ENCODE data around the gene IL1RAPL1.

The IL1RAPL1 gene

DNA sequence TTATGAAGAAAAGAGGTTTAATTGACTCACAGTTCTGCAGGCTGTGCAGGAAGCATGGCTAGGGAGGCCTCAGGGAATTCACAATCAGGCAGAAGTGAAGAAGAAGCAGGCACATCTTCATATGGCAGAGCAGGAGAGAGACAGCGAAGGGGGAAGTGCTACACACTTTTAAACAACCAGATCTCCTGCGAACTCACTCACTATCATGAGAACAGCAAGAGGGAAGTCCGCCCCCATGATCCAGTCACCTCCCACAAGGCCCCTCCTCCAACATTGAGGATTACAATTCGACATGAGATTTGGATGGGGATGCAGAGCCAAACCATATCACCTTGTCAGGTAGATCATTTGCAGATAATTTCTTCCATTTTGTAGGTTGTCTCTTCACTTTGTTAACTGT, 1072.7 kb downstream of the IL1RAPL1 start:
- Histone ChIP-seq H3K36me3 (ENCODE audit: control insufficient read depth, insufficient read depth, low read length) (no peaks in the 10 kb centered on the region), H3K9me3 (ENCODE audit: control insufficient read depth, insufficient read depth, low read length) (no peaks in the 10 kb centered on the region), H3K4me1 (ENCODE audit: control insufficient read depth, insufficient read depth, low read length) (no peaks in the 10 kb centered on the region), H3K9ac (ENCODE audit: low read depth, low read length) (no peak overlapping the region), H3K27me3 (ENCODE audit: control insufficient read depth, insufficient read depth, low read length) (no peaks in the 10 kb centered on the region), H3K27ac (ENCODE audit: low read depth, low read length) (no peak overlapping the region), H3K4me3 (ENCODE audit: low read depth, low read length) (no peak overlapping the region)

DNA sequence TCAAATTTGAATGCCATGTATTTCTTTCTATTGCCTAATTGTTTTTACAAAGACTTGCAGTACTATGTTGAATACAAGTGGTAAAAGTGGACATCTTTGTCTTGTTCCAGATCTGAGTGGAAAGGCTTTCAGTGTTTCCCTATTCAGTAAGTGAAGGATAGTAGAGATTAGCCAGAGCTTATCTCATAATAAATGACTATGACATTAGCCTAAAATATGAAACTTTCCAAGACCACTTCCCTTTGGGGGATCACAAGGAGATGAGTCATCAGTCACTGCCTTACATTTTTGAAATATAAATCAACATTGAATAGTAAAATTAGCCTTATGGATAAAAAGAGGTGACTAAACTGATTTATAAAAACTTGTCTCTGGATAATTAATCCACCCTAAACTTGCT, 1074.0 kb downstream of the IL1RAPL1 start:
- Histone ChIP-seq H3K4me1 (ENCODE audit: control insufficient read depth, insufficient read depth, low read length) (no peaks in the 10 kb centered on the region), H3K27me3 (ENCODE audit: control insufficient read depth, insufficient read depth, low read length) (no peaks in the 10 kb centered on the region), H3K9ac (ENCODE audit: low read depth, low read length) (no peak overlapping the region), H3K27ac (ENCODE audit: low read depth, low read length) (no peak overlapping the region), H3K9me3 (ENCODE audit: control insufficient read depth, insufficient read depth, low read length) (no peaks in the 10 kb centered on the region), H3K4me3 (ENCODE audit: low read depth, low read length) (no peak overlapping the region), H3K36me3 (ENCODE audit: control insufficient read depth, insufficient read depth, low read length) (no peaks in the 10 kb centered on the region)

DNA sequence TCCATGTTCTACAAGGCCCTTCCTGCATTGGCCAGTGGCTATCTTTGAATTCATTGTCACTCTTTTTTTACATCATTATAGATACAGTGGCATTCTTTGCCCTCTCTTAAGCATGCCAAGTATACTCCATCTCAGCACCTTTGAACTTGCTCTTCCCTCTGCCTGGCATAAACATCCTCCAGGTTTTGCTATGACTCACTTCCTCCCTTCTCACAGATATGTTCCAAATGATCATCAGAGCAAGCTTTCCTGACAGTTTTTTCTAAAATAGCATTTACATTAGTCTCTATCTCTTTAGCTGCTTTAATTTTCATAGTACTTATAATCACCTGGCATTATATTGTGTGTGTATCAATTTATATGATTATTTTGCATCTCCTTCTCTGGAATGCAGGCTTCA, 1074.9 kb downstream of the IL1RAPL1 start:
- Histone ChIP-seq H3K4me3 (ENCODE audit: low read depth, low read length) (no peak overlapping the region), H3K4me1 (ENCODE audit: control insufficient read depth, insufficient read depth, low read length) (no peaks in the 10 kb centered on the region), H3K9me3 (ENCODE audit: control insufficient read depth, insufficient read depth, low read length) (no peaks in the 10 kb centered on the region), H3K27me3 (ENCODE audit: control insufficient read depth, insufficient read depth, low read length) (no peaks in the 10 kb centered on the region), H3K27ac (ENCODE audit: low read depth, low read length) (peak overlapping the region; percentile 42), H3K9ac (ENCODE audit: low read depth, low read length) (no peak overlapping the region), H3K36me3 (ENCODE audit: control insufficient read depth, insufficient read depth, low read length) (no peaks in the 10 kb centered on the region)

- H3K9me3 ChIP-seq (ENCODE audit: control insufficient read depth, insufficient read depth, low read length): no peaks in the 10 kb centered on the region
- no peak overlapping the region for H3K9ac ChIP-seq (ENCODE audit: low read depth, low read length)
- no peaks in the 10 kb centered on the region for H3K27me3 ChIP-seq (ENCODE audit: control insufficient read depth, insufficient read depth, low read length)
- H3K4me1 ChIP-seq (ENCODE audit: control insufficient read depth, insufficient read depth, low read length): no peaks in the 10 kb centered on the region
- no peaks in the 10 kb centered on the region for H3K36me3 ChIP-seq (ENCODE audit: control insufficient read depth, insufficient read depth, low read length)
- H3K4me3 ChIP-seq (ENCODE audit: low read depth, low read length): no peak overlapping the region
- peak overlapping the region; percentile 73 for H3K27ac ChIP-seq (ENCODE audit: low read depth, low read length)
Observed at GRCh38 chrX:29662759-29663503, 1075.7 kb downstream of the IL1RAPL1 start.

DNA sequence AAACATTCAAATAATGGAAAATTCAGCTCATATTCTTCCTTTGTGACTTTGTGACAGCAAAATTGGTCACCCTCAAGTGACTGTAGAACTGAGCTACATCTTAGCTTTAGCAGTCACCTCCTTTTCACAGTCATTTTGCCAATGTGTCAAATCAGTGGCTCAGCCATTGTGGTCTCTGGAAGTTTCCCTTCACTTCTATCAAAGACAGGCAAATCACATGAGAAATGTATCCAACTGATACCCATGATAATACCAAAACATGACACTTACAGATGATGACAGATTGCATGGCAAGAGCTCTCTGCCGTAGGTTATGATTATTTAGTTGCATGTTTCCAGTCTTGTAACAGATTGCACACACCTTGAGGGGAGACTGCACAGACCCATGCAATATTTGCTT, 1078.3 kb downstream of the IL1RAPL1 start:
- no peaks in the 10 kb centered on the region for H3K36me3 ChIP-seq (ENCODE audit: control insufficient read depth, insufficient read depth, low read length)
- H3K9me3 ChIP-seq (ENCODE audit: control insufficient read depth, insufficient read depth, low read length): no peaks in the 10 kb centered on the region
- H3K27ac ChIP-seq (ENCODE audit: low read depth, low read length): no peak overlapping the region

DNA sequence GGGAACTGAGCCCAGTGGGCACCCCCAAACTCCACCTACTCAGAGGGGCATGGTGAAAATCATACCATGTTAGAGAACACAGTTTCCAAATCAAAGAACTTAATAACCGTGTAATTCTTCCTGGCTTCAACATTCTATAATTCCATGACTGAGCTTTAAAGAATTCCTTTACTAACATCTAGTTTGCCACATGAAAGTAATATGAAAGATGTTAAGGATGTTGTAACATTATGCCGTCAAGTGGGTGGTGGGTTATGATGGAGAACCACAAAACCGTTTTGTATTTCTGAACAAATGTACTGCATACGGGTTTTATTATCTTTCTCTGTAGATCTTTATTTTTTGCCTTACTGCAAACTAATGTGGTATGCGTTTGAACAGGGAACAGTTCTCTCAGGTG, 1079.1 kb downstream of the IL1RAPL1 start:
- Histone ChIP-seq H3K27ac (ENCODE audit: low read depth, low read length) (no peak overlapping the region), H3K9ac (ENCODE audit: low read depth, low read length) (no peak overlapping the region), H3K4me3 (ENCODE audit: low read depth, low read length) (no peak overlapping the region), H3K9me3 (ENCODE audit: control insufficient read depth, insufficient read depth, low read length) (no peaks in the 10 kb centered on the region), H3K27me3 (ENCODE audit: control insufficient read depth, insufficient read depth, low read length) (no peaks in the 10 kb centered on the region), H3K36me3 (ENCODE audit: control insufficient read depth, insufficient read depth, low read length) (no peaks in the 10 kb centered on the region), H3K4me1 (ENCODE audit: control insufficient read depth, insufficient read depth, low read length) (no peaks in the 10 kb centered on the region)

More for the DNA sequence above, 1078.3 kb downstream of the IL1RAPL1 start:
- Histone ChIP-seq H3K27me3 (ENCODE audit: control insufficient read depth, insufficient read depth, low read length) (no peaks in the 10 kb centered on the region), H3K9ac (ENCODE audit: low read depth, low read length) (no peak overlapping the region), H3K4me1 (ENCODE audit: control insufficient read depth, insufficient read depth, low read length) (no peaks in the 10 kb centered on the region), H3K4me3 (ENCODE audit: low read depth, low read length) (no peak overlapping the region)

DNA sequence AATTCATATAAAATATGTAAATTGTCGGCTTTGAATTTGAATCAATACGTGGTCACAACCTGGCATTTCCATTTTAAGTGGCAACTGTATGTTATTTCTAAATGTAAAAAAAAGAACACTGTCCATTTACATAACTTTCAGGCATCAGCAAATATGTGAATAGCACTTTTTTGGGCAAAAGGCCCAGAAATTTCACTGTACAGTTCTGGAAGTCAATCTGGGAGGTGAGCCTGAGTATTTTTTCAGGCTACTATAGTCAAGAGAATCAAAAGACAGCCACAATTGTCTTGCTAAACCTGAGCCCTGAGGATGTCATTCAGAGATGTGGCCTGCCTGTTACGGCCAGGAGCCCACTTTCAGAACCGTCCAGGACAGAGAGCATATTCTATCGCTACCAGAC, 1084.2 kb downstream of the IL1RAPL1 start:
- no peaks in the 10 kb centered on the region for H3K9me3 ChIP-seq (ENCODE audit: control insufficient read depth, insufficient read depth, low read length)
- H3K4me3 ChIP-seq (ENCODE audit: low read depth, low read length): no peak overlapping the region
- H3K27ac ChIP-seq (ENCODE audit: low read depth, low read length): no peak overlapping the region
- H3K4me1 ChIP-seq (ENCODE audit: control insufficient read depth, insufficient read depth, low read length): no peaks in the 10 kb centered on the region
- no peaks in the 10 kb centered on the region for H3K36me3 ChIP-seq (ENCODE audit: control insufficient read depth, insufficient read depth, low read length)
- no peaks in the 10 kb centered on the region for H3K27me3 ChIP-seq (ENCODE audit: control insufficient read depth, insufficient read depth, low read length)
- no peak overlapping the region for H3K9ac ChIP-seq (ENCODE audit: low read depth, low read length)

- Histone ChIP-seq H3K36me3 (ENCODE audit: control insufficient read depth, insufficient read depth, low read length) (no peaks in the 10 kb centered on the region), H3K27ac (ENCODE audit: low read depth, low read length) (no peak overlapping the region), H3K27me3 (ENCODE audit: control insufficient read depth, insufficient read depth, low read length) (no peaks in the 10 kb centered on the region), H3K4me3 (ENCODE audit: low read depth, low read length) (no peak overlapping the region), H3K9ac (ENCODE audit: low read depth, low read length) (no peak overlapping the region), H3K4me1 (ENCODE audit: control insufficient read depth, insufficient read depth, low read length) (no peaks in the 10 kb centered on the region), H3K9me3 (ENCODE audit: control insufficient read depth, insufficient read depth, low read length) (no peaks in the 10 kb centered on the region)
Observed at GRCh38 chrX:29687687-29688086, 1100.4 kb downstream of the IL1RAPL1 start.

GRCh38 chrX:29690061-29690460, 1102.8 kb downstream of the IL1RAPL1 start:
- H3K4me3 ChIP-seq (ENCODE audit: low read depth, low read length): no peak overlapping the region
- H3K27me3 ChIP-seq (ENCODE audit: control insufficient read depth, insufficient read depth, low read length): no peaks in the 10 kb centered on the region
- H3K27ac ChIP-seq (ENCODE audit: low read depth, low read length): no peak overlapping the region
- no peaks in the 10 kb centered on the region for H3K9me3 ChIP-seq (ENCODE audit: control insufficient read depth, insufficient read depth, low read length)
- H3K4me1 ChIP-seq (ENCODE audit: control insufficient read depth, insufficient read depth, low read length): no peaks in the 10 kb centered on the region
- no peaks in the 10 kb centered on the region for H3K36me3 ChIP-seq (ENCODE audit: control insufficient read depth, insufficient read depth, low read length)
- no peak overlapping the region for H3K9ac ChIP-seq (ENCODE audit: low read depth, low read length)

GRCh38 chrX:29691044-29691443, 1103.8 kb downstream of the IL1RAPL1 start:
- no peaks in the 10 kb centered on the region for H3K36me3 ChIP-seq (ENCODE audit: control insufficient read depth, insufficient read depth, low read length)
- no peak overlapping the region for H3K9ac ChIP-seq (ENCODE audit: low read depth, low read length)
- H3K27me3 ChIP-seq (ENCODE audit: control insufficient read depth, insufficient read depth, low read length): no peaks in the 10 kb centered on the region
- no peak overlapping the region for H3K27ac ChIP-seq (ENCODE audit: low read depth, low read length)
- H3K9me3 ChIP-seq (ENCODE audit: control insufficient read depth, insufficient read depth, low read length): no peaks in the 10 kb centered on the region
- H3K4me3 ChIP-seq (ENCODE audit: low read depth, low read length): no peak overlapping the region
- H3K4me1 ChIP-seq (ENCODE audit: control insufficient read depth, insufficient read depth, low read length): no peaks in the 10 kb centered on the region

- Histone ChIP-seq H3K4me3 (ENCODE audit: low read depth, low read length) (no peak overlapping the region), H3K27ac (ENCODE audit: low read depth, low read length) (no peak overlapping the region), H3K9me3 (ENCODE audit: control insufficient read depth, insufficient read depth, low read length) (no peaks in the 10 kb centered on the region), H3K36me3 (ENCODE audit: control insufficient read depth, insufficient read depth, low read length) (no peaks in the 10 kb centered on the region), H3K4me1 (ENCODE audit: control insufficient read depth, insufficient read depth, low read length) (0 out of 2 replicates have a peak, but pooled peaks cover 5% of the 10 kb centered on the region), H3K27me3 (ENCODE audit: control insufficient read depth, insufficient read depth, low read length) (no peaks in the 10 kb centered on the region), H3K9ac (ENCODE audit: low read depth, low read length) (no peak overlapping the region)
Observed at GRCh38 chrX:29693912-29694311, 1106.7 kb downstream of the IL1RAPL1 start.
